Measurements from ENCODE around the gene ZNF827. TPM values are rescaled to one million over a fixed set of nuclear protein-coding genes. Genes with fewer than 3 reads are reported as not detected.

The ZNF827 gene
- total and polyA plus RNA-seq, 7 donors: 1.7 to 15.2 (median 7.3) TPM

GRCh38 chr4:145886871-145887240, 51.8 kb downstream of the ZNF827 start:
- DNase-seq: no peak

GRCh38 chr4:145885666-145886065, 53.0 kb downstream of the ZNF827 start:
- H3K4me3 ChIP-seq: no peak overlapping the region
- ATAC-seq: no peak
- WGBS, 3 donors: 92 to 94% (median 94%) methylated on average over 9 of the region's 9 CpGs
- no peaks in the 10 kb centered on the region for H3K27me3 ChIP-seq (ENCODE audit: insufficient read depth in 3 of 3, low read length in 2 of 3)
- no peak for TF ChIP-seq CTCF (IDR thresholded peaks at IDR 0.05)
- DNase-seq: no peak
- intact Hi-C loops (cut with DNase I): loop anchor here in 1 of 2 donors (10.0 kb wide), 1 partner anchor 49 kb away; the partner anchor contains the start of gene ZNF827
- H3K27ac ChIP-seq: no peak overlapping the region
- H3K36me3 ChIP-seq (ENCODE audit: insufficient read depth in 1 of 2, low read depth in 1 of 2): peaks cover 0 to 6% of the 10 kb centered on the region in 2 donors
- H3K9me3 ChIP-seq: no peaks in the 10 kb centered on the region
- peaks cover 42% of the 10 kb centered on the region for H3K4me1 ChIP-seq

More at GRCh38 chr4:145886871-145887240, 51.8 kb downstream of the ZNF827 start:
- Histone ChIP-seq H3K4me3 (no peak overlapping the region), H3K4me1 (peaks cover 34% of the 10 kb centered on the region), H3K36me3 (ENCODE audit: insufficient read depth in 1 of 2, low read depth in 1 of 2) (peaks cover 0 to 13% of the 10 kb centered on the region in 2 donors), H3K27me3 (ENCODE audit: insufficient read depth in 3 of 3, low read length in 2 of 3) (no peaks in the 10 kb centered on the region), H3K27ac (peak overlapping the region; percentile 57), H3K9me3 (no peaks in the 10 kb centered on the region)
- peak; percentile 49 to 76 (median 58) for ATAC-seq
- TF ChIP-seq CTCF (IDR thresholded peaks at IDR 0.05): no peak
- intact Hi-C loops (cut with DNase I): loop anchor here in 1 of 2 donors (10.0 kb wide), 1 partner anchor 48 kb away; the partner anchor contains the start of gene ZNF827

- no peak overlapping the region for H3K4me3 ChIP-seq
- no peak overlapping the region for H3K27ac ChIP-seq
- no peak for TF ChIP-seq CTCF (IDR thresholded peaks at IDR 0.05)
- H3K4me1 ChIP-seq: peaks cover 46% of the 10 kb centered on the region
- no peaks in the 10 kb centered on the region for H3K27me3 ChIP-seq (ENCODE audit: insufficient read depth in 3 of 3, low read length in 2 of 3)
- ATAC-seq: no peak
- intact Hi-C loops (cut with DNase I): loop anchor here (5.0 to 10.0 kb wide), 2 partner anchors 50 to 53 kb away; partner anchors contain the start of gene ZNF827 (in 2 of the 2)
- H3K36me3 ChIP-seq (ENCODE audit: insufficient read depth in 1 of 2, low read depth in 1 of 2): no peaks in the 10 kb centered on the region
- WGBS, 3 donors: 96 to 100% (median 97%) methylated on average over 1 of the region's 1 CpG
- no peaks in the 10 kb centered on the region for H3K9me3 ChIP-seq
- no peak for DNase-seq
These were observed 53.8 kb downstream of the ZNF827 start for GRCh38 chr4:145884775-145885174.

GRCh38 chr4:145883101-145883694, 55.4 kb downstream of the ZNF827 start:
- DNase-seq (no peak), ATAC-seq (no peak)
- Histone ChIP-seq H3K27me3 (ENCODE audit: insufficient read depth in 3 of 3, low read length in 2 of 3) (no peaks in the 10 kb centered on the region), H3K36me3 (ENCODE audit: insufficient read depth in 1 of 2, low read depth in 1 of 2) (no peaks in the 10 kb centered on the region), H3K27ac (peak overlapping the region; percentile 47), H3K4me1 (peaks cover 57% of the 10 kb centered on the region), H3K9me3 (no peaks in the 10 kb centered on the region), H3K4me3 (no peak overlapping the region)
- 81 to 87% (median 85%) methylated on average over 4 of the region's 4 CpGs for WGBS, 3 donors
- TF ChIP-seq CTCF (IDR thresholded peaks at IDR 0.05): no peak
- intact Hi-C loops (cut with DNase I): loop anchor here (5.0 to 10.0 kb wide), 2 partner anchors 52 to 54 kb away; partner anchors contain the start of gene ZNF827 (in 2 of the 2)
